CD4-positive, alpha-beta memory T cell (primary cell): Measurements from ENCODE around the gene PIP4K2A. TPM values are rescaled to one million over a fixed set of nuclear protein-coding genes. Genes with fewer than 3 reads are reported as not detected.

Experiments used
- CTCF ChIA-PET: fragments of 350-600 bp; sonication (Branson Sonifier 250); formaldehyde crosslinking; loops from one replicate; lab custom pipeline; 2021; ENCODE audit warnings: inconsistent platforms; ENCODE audit not compliant: partially characterized antibody; lab: Charles Lee
- POLR2A ChIA-PET: fragments of 350-600 bp; sonication (Branson Sonifier 250); formaldehyde crosslinking; loops from one replicate; lab custom pipeline; 2021; ENCODE audit not compliant: partially characterized antibody; lab: Charles Lee
- DNase-seq, 5 donors: peaks; one replicate each; pipeline versions ENCODE4 v3.0.0 to v3.0.0-alpha.2; 2020 to 2022; ENCODE audit warnings: mixed read lengths in 1 of 5
- H3K27ac ChIP-seq: one replicate; pipeline ENCODE4 v1.7.0; 2013; ENCODE audit warnings: low read depth, low read length
- H3K27me3 ChIP-seq: 2 replicates; pipeline ENCODE4 v1.7.0; 2013; ENCODE audit warnings: mild to moderate bottlenecking, low read length, moderate library complexity; ENCODE audit not compliant: insufficient read depth
- H3K36me3 ChIP-seq: 2 replicates; pipeline ENCODE4 v1.7.0; 2013; ENCODE audit warnings: mild to moderate bottlenecking, low read length, moderate library complexity; ENCODE audit not compliant: insufficient read depth
- H3K4me1 ChIP-seq: 2 replicates; pipeline ENCODE4 v1.7.0; 2013; ENCODE audit warnings: mild to moderate bottlenecking, low read length, moderate library complexity; ENCODE audit not compliant: insufficient read depth
- H3K4me3 ChIP-seq, 2 donors: one replicate each; pipeline ENCODE4 v1.7.0; 2013; ENCODE audit warnings: low read length in 2 of 2, mild to moderate bottlenecking in 1 of 2
- H3K9me3 ChIP-seq, 2 donors: one replicate each; pipeline ENCODE4 v1.7.0; 2013; ENCODE audit warnings: low read length in 2 of 2, control low read depth in 1 of 2; ENCODE audit not compliant: control insufficient read depth in 1 of 2
- H3K27ac Mint-ChIP-seq, 7 donors: one replicate each; pipeline ENCODE4 v1.8.0; 2020 to 2021; ENCODE audit warnings: mixed read lengths in 7 of 7, mild to moderate bottlenecking in 6 of 7, inconsistent platforms in 3 of 7, moderate library complexity in 3 of 7
- H3K27me3 Mint-ChIP-seq, 2 donors: one replicate each; pipeline ENCODE4 v1.8.0; 2020 to 2021; ENCODE audit warnings: mixed read lengths in 2 of 2
- H3K36me3 Mint-ChIP-seq, 2 donors: one replicate each; pipeline ENCODE4 v1.8.0; 2020 to 2021; ENCODE audit warnings: mixed read lengths in 2 of 2, inconsistent platforms in 1 of 2, mild to moderate bottlenecking in 1 of 2
- H3K4me1 Mint-ChIP-seq, 4 donors: one replicate each; pipeline ENCODE4 v1.8.0; 2020 to 2021; ENCODE audit warnings: mixed read lengths in 4 of 4, mild to moderate bottlenecking in 1 of 4
- H3K4me3 Mint-ChIP-seq, 8 donors: one replicate each; pipeline ENCODE4 v1.8.0; 2020 to 2021; ENCODE audit warnings: mixed read lengths in 8 of 8, mild to moderate bottlenecking in 7 of 8, moderate library complexity in 6 of 8, inconsistent platforms in 3 of 8
- H3K9me3 Mint-ChIP-seq, 8 donors: one replicate each; pipeline ENCODE4 v1.8.0; 2020 to 2021; ENCODE audit warnings: mixed read lengths in 8 of 8, mild to moderate bottlenecking in 5 of 8, inconsistent platforms in 3 of 8, moderate library complexity in 1 of 8
- intact Hi-C: fragments of 100-400 bp; cut with micrococcal nuclease; formaldehyde crosslinking; loops from one replicate; pipeline ENCODE4 v1.15.1; 2023
- polyA plus RNA-seq, 2 donors: library from polyadenylated mRNA; unstranded; fragments of 300-500 nt; fragmentation: Illumina TruSeq; gene quantifications; one replicate each; pipeline ENCODE4 v1.2.3, GENCODE V29; 2021
- total RNA-seq, 2 experiments: library from RNA; stranded (reverse); gene quantifications; one replicate each; pipeline ENCODE4 v1.2.3, GENCODE V29; 2021

The PIP4K2A gene
- total and polyA plus RNA-seq, 4 experiments from 2014 or later: 33.4 to 179 (median 129) TPM

GRCh38 chr10:22610610-22611009 is 103.8 kb downstream of the PIP4K2A start:
- Histone ChIP-seq H3K27me3 (no peaks in the 10 kb centered on the region), H3K36me3 (peaks cover 15% of the 10 kb centered on the region), H3K9me3 (no peaks in the 10 kb centered on the region), H3K4me3 (no peak overlapping the region), H3K4me1 (peaks cover 99% of the 10 kb centered on the region), H3K27ac (peak overlapping the region; percentile 87)
- ChIA-PET CTCF (interaction anchor here (0.5 to 5.4 kb wide), 21 partner anchors 9 to 599 kb away, joined by 3 to 34 read pairs (median 4); no protein-coding TSS in a partner anchor), POLR2A (interaction anchor here (1.0 to 30.6 kb wide), 15 partner anchors 10 to 608 kb away, joined by 3 to 895 read pairs (median 7); partner anchors contain the start of gene PIP4K2A)
- Mint-ChIP-seq H3K4me3 (peak overlapping the region; percentile 56 to 93 (median 75)), H3K4me1 (peaks cover 70 to 100% (median 87%) of the 10 kb centered on the region in 4 donors), H3K27me3 (no peaks in the 10 kb centered on the region), H3K27ac (peak overlapping the region; percentile 87 to 99 (median 96)), H3K36me3 (peaks cover 39 to 47% of the 10 kb centered on the region in 2 donors), H3K9me3 (peaks cover 0 to 4% (median 0%) of the 10 kb centered on the region in 8 donors)
- intact Hi-C loops: loop anchor here (1.0 to 2.0 kb wide), 5 partner anchors 11 to 104 kb away; partner anchors contain the start of gene PIP4K2A
- no peak for DNase-seq

DNA sequence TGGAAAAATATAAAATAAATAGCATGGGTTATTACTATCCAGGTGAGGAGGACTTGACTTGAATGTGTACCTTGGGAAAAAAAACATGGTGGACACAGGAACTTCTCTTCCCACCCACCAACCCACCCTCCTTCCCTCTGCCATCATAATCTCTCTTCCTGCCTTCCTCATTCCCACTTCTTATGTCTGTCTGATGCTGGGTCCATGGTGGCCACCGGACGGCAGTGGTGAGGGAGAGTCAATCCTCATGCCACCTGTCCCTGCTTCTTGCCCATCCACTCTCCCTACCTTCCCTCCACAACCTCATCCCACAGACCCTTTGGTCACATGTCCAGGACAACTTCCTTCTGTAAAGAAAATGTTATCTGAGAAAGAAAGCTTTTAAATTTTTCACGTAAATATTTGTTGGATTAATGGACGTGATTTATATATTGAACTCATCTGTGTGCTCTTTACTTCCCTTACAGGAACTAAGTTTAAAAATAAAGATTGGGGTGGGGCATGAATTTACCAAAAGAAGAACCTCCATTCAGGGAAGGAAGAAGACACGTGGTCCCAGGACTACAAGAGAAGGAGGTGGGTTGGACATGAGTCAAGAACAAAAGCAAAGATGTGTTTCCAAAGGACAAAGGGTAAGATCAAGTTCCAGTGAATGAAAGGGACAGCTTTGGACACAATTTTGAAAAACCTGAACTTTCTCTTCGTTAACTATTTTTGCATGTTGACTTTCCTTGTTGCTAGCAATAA is 104.5 kb downstream of the PIP4K2A start:
- CTCF ChIA-PET: interaction anchor here (0.5 to 5.4 kb wide), 13 partner anchors 10 to 599 kb away, joined by 3 to 34 read pairs (median 5); no protein-coding TSS in a partner anchor
- H3K36me3 Mint-ChIP-seq: peaks cover 42 to 47% of the 10 kb centered on the region in 2 donors
- H3K27me3 ChIP-seq: no peaks in the 10 kb centered on the region
- H3K27ac Mint-ChIP-seq: peak overlapping the region; percentile 87 to 99 (median 96)
- no peak overlapping the region for H3K4me3 ChIP-seq
- intact Hi-C loops: loop anchor here (2.0 kb wide), 1 partner anchor 15 kb away; no protein-coding TSS in a partner anchor
- H3K4me3 Mint-ChIP-seq: peak overlapping the region; percentile 22 to 93 (median 68)
- peaks cover 71 to 100% (median 87%) of the 10 kb centered on the region in 4 donors for H3K4me1 Mint-ChIP-seq
- POLR2A ChIA-PET: interaction anchor here (0.6 to 30.6 kb wide), 10 partner anchors 10 to 607 kb away, joined by 3 to 895 read pairs (median 21); partner anchors contain the start of gene PIP4K2A
- no peaks in the 10 kb centered on the region for H3K27me3 Mint-ChIP-seq
- H3K9me3 Mint-ChIP-seq: peaks cover 0 to 4% (median 0%) of the 10 kb centered on the region in 8 donors
- H3K36me3 ChIP-seq: peaks cover 15% of the 10 kb centered on the region
- H3K27ac ChIP-seq: peak overlapping the region; percentile 87
- H3K4me1 ChIP-seq: peaks cover 99% of the 10 kb centered on the region
- H3K9me3 ChIP-seq: no peaks in the 10 kb centered on the region
- DNase-seq: no peak

DNA sequence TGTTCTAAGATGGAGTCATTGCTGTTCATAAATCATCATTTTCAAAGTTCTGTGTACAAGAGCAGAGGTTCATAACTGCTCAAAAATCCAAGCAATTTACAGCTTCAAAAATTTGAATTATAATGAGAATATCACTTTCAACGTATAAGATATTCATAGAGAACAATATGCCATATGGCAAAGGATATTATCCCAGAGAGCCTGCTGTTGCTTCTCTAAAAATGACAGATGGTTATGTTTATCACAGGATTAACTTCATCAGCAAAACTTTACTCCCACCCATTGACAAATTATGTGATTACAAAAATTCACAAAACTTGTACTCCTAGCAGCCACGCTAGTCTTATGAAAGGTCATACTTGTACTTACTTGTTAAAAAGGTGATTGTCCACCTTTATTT is 105.1 kb downstream of the PIP4K2A start:
- ChIA-PET CTCF (interaction anchor here (1.1 to 5.4 kb wide), 4 partner anchors 22 to 46 kb away, joined by 3 to 34 read pairs (median 6); no protein-coding TSS in a partner anchor), POLR2A (interaction anchor here (1.0 to 30.6 kb wide), 9 partner anchors 10 to 286 kb away, joined by 3 to 895 read pairs (median 5); no protein-coding TSS in a partner anchor)
- Mint-ChIP-seq H3K4me3 (peak overlapping the region in 3 of 8 donors; percentile 13 to 79 (median 29)), H3K4me1 (peaks cover 74 to 100% (median 88%) of the 10 kb centered on the region in 4 donors), H3K27me3 (no peaks in the 10 kb centered on the region), H3K27ac (peak overlapping the region; percentile 15 to 99 (median 96)), H3K9me3 (peaks cover 0 to 4% (median 0%) of the 10 kb centered on the region in 8 donors), H3K36me3 (peaks cover 42 to 47% of the 10 kb centered on the region in 2 donors)
- H3K4me3 ChIP-seq: no peak overlapping the region
- no peaks in the 10 kb centered on the region for H3K9me3 ChIP-seq
- peaks cover 99% of the 10 kb centered on the region for H3K4me1 ChIP-seq
- H3K27me3 ChIP-seq: no peaks in the 10 kb centered on the region
- intact Hi-C loops: no loop called here
- peak overlapping the region; percentile 87 for H3K27ac ChIP-seq
- DNase-seq: no peak
- peaks cover 15% of the 10 kb centered on the region for H3K36me3 ChIP-seq

DNA sequence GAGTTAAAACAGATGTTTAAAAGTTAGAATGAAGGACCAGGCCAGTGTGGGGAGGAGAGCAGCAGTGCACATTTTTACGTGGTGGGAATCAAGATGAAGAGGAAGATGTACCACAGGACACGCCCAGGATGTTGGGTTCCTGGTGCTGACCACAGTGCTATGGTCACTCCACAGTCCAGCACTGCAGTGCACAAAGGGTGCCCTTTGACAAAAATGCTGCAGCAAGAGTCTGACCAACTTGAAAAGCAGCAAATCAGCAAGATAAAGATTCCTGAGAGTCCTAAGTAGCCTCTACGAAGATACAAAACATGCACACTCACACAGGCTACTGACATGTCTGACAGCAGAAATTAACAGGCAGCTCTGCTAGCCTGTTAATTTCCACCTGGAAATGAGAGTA is 107.1 kb downstream of the PIP4K2A start:
- no peak for DNase-seq
- H3K4me1 Mint-ChIP-seq: peaks cover 67 to 100% (median 82%) of the 10 kb centered on the region in 4 donors
- POLR2A ChIA-PET: interaction anchor here (18.7 to 30.6 kb wide), 2 partner anchors 21 to 49 kb away, joined by 329 to 895 read pairs; no protein-coding TSS in a partner anchor
- H3K27ac Mint-ChIP-seq: peak overlapping the region; percentile 87 to 98 (median 94)
- peak overlapping the region in 7 of 8 donors; percentile 51 to 75 (median 62) for H3K4me3 Mint-ChIP-seq
- no peaks in the 10 kb centered on the region for H3K9me3 ChIP-seq
- peaks cover 0 to 4% (median 0%) of the 10 kb centered on the region in 8 donors for H3K9me3 Mint-ChIP-seq
- intact Hi-C loops: no loop called here
- no peak overlapping the region for H3K4me3 ChIP-seq
- peak overlapping the region; percentile 47 for H3K27ac ChIP-seq
- H3K4me1 ChIP-seq: peaks cover 95% of the 10 kb centered on the region
- no peaks in the 10 kb centered on the region for H3K27me3 Mint-ChIP-seq
- peaks cover 32 to 50% of the 10 kb centered on the region in 2 donors for H3K36me3 Mint-ChIP-seq
- CTCF ChIA-PET: interaction anchor here (1.5 to 2.5 kb wide), 2 partner anchors 9 to 22 kb away, joined by 4 to 5 read pairs; no protein-coding TSS in a partner anchor
- peaks cover 15% of the 10 kb centered on the region for H3K36me3 ChIP-seq
- H3K27me3 ChIP-seq: no peaks in the 10 kb centered on the region

DNA sequence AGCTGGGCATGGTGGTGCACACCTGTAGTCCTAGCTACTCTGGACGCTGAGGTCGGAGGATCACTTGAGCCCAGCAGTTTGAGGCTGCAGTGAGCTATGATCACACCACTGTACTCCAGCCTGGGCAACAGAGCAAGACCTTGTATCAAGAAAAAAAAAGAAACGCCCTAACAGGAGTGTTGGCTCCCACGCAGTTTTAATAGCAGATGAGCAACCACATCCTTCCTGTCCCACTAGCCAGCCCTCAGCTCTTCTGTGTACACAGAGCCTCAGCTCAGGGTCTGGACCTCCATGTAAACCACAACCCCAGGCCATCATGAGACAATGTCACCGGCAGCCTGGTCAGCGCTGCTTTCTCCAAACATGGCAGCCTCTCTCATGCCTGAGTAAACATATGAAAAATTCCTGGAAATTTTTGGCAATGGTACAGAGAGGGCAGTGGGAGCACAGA is 108.2 kb downstream of the PIP4K2A start:
- CTCF ChIA-PET: interaction anchor here (0.6 to 2.6 kb wide), 7 partner anchors 10 to 106 kb away, joined by 3 to 9 read pairs (median 6); no protein-coding TSS in a partner anchor
- peaks cover 15% of the 10 kb centered on the region for H3K36me3 ChIP-seq
- H3K27ac ChIP-seq: peak overlapping the region; percentile 47
- Mint-ChIP-seq H3K9me3 (peaks cover 0 to 4% (median 0%) of the 10 kb centered on the region in 8 donors), H3K36me3 (peaks cover 40 to 57% of the 10 kb centered on the region in 2 donors), H3K4me1 (peaks cover 65 to 100% (median 82%) of the 10 kb centered on the region in 4 donors), H3K4me3 (peak overlapping the region in 7 of 8 donors; percentile 52 to 84 (median 80)), H3K27me3 (no peaks in the 10 kb centered on the region), H3K27ac (peak overlapping the region; percentile 87 to 96 (median 94))
- peak; percentile 47 to 70 (median 50) for DNase-seq
- peaks cover 96% of the 10 kb centered on the region for H3K4me1 ChIP-seq
- POLR2A ChIA-PET: interaction anchor here (0.7 to 30.6 kb wide), 11 partner anchors 8 to 377 kb away, joined by 3 to 895 read pairs (median 5); partner anchors contain the start of gene PIP4K2A
- no peaks in the 10 kb centered on the region for H3K9me3 ChIP-seq
- intact Hi-C loops: no loop called here
- no peaks in the 10 kb centered on the region for H3K27me3 ChIP-seq
- H3K4me3 ChIP-seq: peak overlapping the region in 1 of 2 donors; percentile 36

- no peaks in the 10 kb centered on the region for H3K9me3 ChIP-seq
- H3K4me1 ChIP-seq: peaks cover 96% of the 10 kb centered on the region
- H3K4me3 ChIP-seq: no peak overlapping the region
- Mint-ChIP-seq H3K36me3 (peaks cover 44 to 61% of the 10 kb centered on the region in 2 donors), H3K4me3 (peak overlapping the region in 7 of 8 donors; percentile 17 to 81 (median 72)), H3K27me3 (no peaks in the 10 kb centered on the region), H3K27ac (peak overlapping the region; percentile 38 to 96 (median 89)), H3K4me1 (peaks cover 66 to 100% (median 82%) of the 10 kb centered on the region in 4 donors), H3K9me3 (peaks cover 0 to 4% (median 0%) of the 10 kb centered on the region in 8 donors)
- no peak for DNase-seq
- intact Hi-C loops: no loop called here
- ChIA-PET CTCF (interaction anchor here (1.2 to 2.6 kb wide), 7 partner anchors 11 to 107 kb away, joined by 4 to 9 read pairs (median 6); no protein-coding TSS in a partner anchor), POLR2A (interaction anchor here (0.7 to 30.6 kb wide), 8 partner anchors 11 to 168 kb away, joined by 3 to 895 read pairs (median 8); partner anchors contain the start of gene PIP4K2A)
- peaks cover 15% of the 10 kb centered on the region for H3K36me3 ChIP-seq
- H3K27ac ChIP-seq: peak overlapping the region; percentile 47
- H3K27me3 ChIP-seq: no peaks in the 10 kb centered on the region
Observed at GRCh38 chr10:22605168-22605567, 109.2 kb downstream of the PIP4K2A start.
